Sigmoid colon (tissue), 4 donors: ENCODE data around the gene IL15RA.

Experiments used
- CTCF ChIP-seq, 4 experiments: fragments of 450-650 bp in 3 of 4; fragments of 200-600 bp in 1 of 4; IDR thresholded peaks; one replicate each; pipeline ENCODE4 v1.5.1; 2016 to 2019; ENCODE audit warnings: antibody characterized with exemption in 4 of 4, mild to moderate bottlenecking in 3 of 4, moderate library complexity in 2 of 4
- EP300 ChIP-seq, 4 donors: sonication (generic); formaldehyde crosslinking; IDR thresholded peaks; one replicate each; pipeline ENCODE4 v1.6.1; 2017; ENCODE audit warnings: antibody characterized with exemption in 4 of 4
- POLR2A ChIP-seq, 2 donors: fragments of 450-650 bp; IDR thresholded peaks; one replicate each; pipeline ENCODE4 v1.6.1; 2016; ENCODE audit warnings: antibody characterized with exemption in 2 of 2, mild to moderate bottlenecking in 2 of 2, moderate library complexity in 2 of 2
- POLR2AphosphoS5 ChIP-seq, 4 donors: sonication (generic); formaldehyde crosslinking; IDR thresholded peaks; one replicate each; pipeline ENCODE4 v1.6.1; 2017; ENCODE audit warnings: antibody characterized with exemption in 4 of 4

- TF ChIP-seq EP300 (IDR thresholded peaks at IDR 0.05): no peak
- TF ChIP-seq CTCF (IDR thresholded peaks at IDR 0.05): no peak
- no peak for TF ChIP-seq POLR2AphosphoS5 (IDR thresholded peaks at IDR 0.05)
- TF ChIP-seq POLR2A (IDR thresholded peaks at IDR 0.05): no peak
Observed at GRCh38 chr10:5970527-5970926, 6.8 kb downstream of the IL15RA start.
